ENCODE data around the gene SETDB1. TPM values are rescaled to one million over a fixed set of nuclear protein-coding genes. Genes with fewer than 3 reads are reported as not detected.

The SETDB1 gene
- total and polyA plus RNA-seq, 2 donors: 21.0 to 47.6 TPM

DNA sequence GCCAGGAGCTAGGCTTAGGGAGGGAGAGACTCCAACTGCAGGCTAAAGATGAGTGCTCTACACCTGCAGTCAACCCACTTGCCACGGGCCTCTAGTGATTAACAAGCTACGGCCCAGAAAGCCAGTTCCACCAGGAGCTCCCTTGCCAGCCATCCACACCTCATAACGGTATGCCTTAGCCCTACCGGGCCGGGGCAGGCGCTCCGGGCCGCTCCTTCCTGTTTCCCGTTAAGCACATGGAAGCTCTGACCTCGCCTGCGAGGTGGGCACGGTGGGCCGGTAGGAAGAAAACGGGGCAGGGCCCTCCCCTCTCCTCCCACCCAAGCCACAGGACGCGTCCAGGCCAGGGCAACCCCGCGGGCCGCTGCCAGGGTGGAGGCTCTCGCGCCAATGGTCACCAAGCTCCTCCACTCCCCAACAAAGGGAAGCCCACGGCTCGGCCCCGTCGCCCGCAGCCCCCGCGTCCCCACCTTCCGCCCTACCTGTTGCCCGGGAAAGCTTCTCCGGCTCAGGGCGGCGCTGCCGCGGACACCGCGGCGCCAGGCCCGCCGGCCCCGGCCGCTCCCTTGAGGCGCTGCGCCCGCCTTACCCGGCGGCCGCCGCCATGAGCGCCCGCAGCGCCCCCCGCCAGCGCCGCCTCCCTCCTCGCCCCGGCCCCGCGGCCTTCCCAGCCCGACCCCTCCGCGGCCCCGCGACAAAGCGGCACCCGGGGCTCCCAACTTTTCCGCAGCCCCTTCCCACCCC lies 47.8 kb downstream of the SETDB1 start:
- H3K4me1 ChIP-seq (ENCODE audit: insufficient read depth): peaks cover 4% of the 10 kb centered on the region
- peak overlapping the region; percentile 90 for H3K27ac ChIP-seq (ENCODE audit: low read depth)
- WGBS: under 1% methylated on average over 66 of the region's 67 CpGs
- peak overlapping the region; percentile 89 for H3K4me3 ChIP-seq (ENCODE audit: low read depth, low read length)
- H3K36me3 ChIP-seq (ENCODE audit: insufficient read depth): no peaks in the 10 kb centered on the region
- no peak for DNase-seq (ENCODE audit: extremely low spot score)

DNA sequence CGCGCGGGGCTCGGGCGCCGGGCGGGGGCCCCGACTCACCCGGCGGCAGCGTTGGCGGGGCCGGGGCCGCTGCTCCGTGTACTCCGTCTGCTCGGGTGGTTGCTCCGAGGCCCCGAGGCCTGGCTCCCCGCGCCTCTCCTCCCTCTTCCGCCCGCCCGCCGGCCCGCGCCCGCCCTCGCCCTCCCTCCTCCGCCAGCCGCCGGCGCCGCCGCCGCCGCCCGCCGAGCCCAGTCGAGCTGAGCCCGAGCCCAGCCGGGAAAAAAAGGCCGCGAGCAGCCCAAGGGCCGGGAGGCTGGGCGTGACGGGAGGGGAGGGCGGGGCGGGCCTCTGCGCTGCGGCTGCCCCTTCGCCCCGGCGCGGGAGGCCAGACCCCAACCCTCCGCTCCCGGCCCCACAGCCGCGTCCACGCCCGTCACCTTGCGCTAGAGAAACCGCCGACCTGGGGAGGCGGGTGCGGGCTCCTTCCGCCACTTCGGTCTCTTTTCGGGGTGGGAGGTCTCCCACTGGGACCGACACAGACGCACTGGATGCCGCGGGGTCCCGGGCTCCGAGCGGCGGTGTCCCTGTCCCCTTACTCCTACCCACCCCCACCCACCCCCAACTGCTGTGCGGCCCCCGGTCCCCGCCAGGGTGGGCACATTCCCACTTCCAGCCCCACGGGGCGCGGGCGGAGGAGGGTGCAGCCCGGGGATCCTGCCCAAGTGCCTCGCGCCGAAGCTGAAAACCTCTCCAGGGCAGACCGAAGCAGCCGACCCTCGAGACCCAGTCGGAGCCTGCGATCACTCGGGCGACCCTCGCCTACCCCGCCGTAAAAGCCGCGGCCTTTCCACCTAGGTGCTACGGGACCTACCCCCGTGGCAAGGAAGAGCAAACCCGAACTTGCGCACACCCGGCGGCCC lies 48.7 kb downstream of the SETDB1 start, which contains the start of gene CERS2:
TSS of gene CERS2 (minus strand) at position 256 of the 899 bp plus-strand sequence. CDS start 5,745 bp downstream, outside the sequence.
- H3K4me1 ChIP-seq (ENCODE audit: insufficient read depth): peaks cover 4% of the 10 kb centered on the region
- peak; percentile 43 for DNase-seq (ENCODE audit: extremely low spot score)
- H3K36me3 ChIP-seq (ENCODE audit: insufficient read depth): no peaks in the 10 kb centered on the region
- 4% methylated on average over 106 of the region's 106 CpGs for WGBS
- H3K4me3 ChIP-seq (ENCODE audit: low read depth, low read length): peak within 1 kb of the TSS; percentile 89
- peak within 1 kb of the TSS; percentile 90 for H3K27ac ChIP-seq (ENCODE audit: low read depth)

DNA sequence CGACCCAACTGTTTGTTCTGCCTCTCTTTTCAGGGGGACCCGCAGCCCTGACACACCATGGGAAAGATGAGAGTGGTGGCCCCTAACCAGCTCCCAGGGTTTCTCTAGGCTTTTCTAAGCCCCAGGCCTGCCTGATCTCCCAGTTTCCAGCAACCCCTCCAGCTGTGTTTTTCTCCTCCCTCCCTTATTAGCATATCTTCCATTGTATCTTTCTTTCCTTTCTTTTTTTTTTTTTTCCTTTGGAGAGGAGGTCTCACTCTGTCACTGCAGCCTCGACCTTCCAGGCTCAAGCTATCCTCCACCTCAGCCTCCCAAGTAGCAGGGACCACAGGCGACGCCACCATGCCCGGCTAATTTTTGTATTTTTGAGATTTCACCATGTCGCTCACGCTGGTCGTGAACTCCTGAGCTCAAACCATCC lies 50.2 kb downstream of the SETDB1 start:
- DNase-seq (ENCODE audit: extremely low spot score): no peak
- Histone ChIP-seq H3K36me3 (ENCODE audit: insufficient read depth) (no peaks in the 10 kb centered on the region), H3K27ac (ENCODE audit: low read depth) (no peak overlapping the region), H3K4me1 (ENCODE audit: insufficient read depth) (peaks cover 4% of the 10 kb centered on the region), H3K4me3 (ENCODE audit: low read depth, low read length) (no peak overlapping the region)
- WGBS: 93% methylated on average over 9 of the region's 9 CpGs

DNA sequence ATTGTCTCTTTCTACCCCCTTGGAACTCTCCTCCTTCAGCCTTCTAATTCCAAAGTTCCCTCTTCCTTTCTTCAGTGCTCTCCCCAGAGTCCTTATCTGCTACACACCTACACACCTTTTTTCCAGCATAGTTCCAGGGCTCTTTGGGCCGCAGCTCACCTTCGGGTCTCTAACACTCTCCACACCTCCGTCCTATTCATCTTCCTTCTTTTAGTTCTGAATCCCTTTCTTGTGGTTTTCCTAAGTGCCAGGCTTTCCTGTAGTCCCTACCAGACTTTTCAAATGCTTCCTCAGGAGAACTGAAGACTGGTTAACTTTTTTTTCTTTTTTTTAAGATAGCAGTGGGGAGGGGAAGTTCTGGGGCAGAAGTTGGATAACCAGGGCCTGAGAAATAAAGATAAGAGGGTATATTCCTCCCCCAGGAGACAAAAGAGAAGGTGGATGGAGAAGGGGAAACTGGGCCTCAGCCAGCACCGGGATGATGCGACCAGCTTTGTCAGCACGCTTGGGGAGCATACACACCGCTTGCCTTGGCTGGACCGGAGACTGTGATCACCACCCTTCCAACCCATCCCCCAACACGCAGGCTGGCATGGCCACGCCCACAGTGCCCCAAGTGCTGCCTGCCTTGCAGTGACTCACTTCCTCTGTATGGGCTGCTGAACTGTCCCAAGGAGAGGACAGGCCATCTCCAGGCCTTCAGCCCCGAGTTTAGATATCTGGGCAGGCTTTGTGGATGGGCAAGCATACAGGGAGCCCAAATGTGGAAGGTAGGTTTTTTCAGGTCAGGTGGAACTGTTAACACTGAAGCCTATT lies 50.9 kb downstream of the SETDB1 start:
- 67% methylated on average over 11 of the region's 11 CpGs for WGBS
- Histone ChIP-seq H3K4me1 (ENCODE audit: insufficient read depth) (peaks cover 4% of the 10 kb centered on the region), H3K27ac (ENCODE audit: low read depth) (no peak overlapping the region), H3K36me3 (ENCODE audit: insufficient read depth) (no peaks in the 10 kb centered on the region), H3K4me3 (ENCODE audit: low read depth, low read length) (no peak overlapping the region)
- DNase-seq (ENCODE audit: extremely low spot score): no peak

DNA sequence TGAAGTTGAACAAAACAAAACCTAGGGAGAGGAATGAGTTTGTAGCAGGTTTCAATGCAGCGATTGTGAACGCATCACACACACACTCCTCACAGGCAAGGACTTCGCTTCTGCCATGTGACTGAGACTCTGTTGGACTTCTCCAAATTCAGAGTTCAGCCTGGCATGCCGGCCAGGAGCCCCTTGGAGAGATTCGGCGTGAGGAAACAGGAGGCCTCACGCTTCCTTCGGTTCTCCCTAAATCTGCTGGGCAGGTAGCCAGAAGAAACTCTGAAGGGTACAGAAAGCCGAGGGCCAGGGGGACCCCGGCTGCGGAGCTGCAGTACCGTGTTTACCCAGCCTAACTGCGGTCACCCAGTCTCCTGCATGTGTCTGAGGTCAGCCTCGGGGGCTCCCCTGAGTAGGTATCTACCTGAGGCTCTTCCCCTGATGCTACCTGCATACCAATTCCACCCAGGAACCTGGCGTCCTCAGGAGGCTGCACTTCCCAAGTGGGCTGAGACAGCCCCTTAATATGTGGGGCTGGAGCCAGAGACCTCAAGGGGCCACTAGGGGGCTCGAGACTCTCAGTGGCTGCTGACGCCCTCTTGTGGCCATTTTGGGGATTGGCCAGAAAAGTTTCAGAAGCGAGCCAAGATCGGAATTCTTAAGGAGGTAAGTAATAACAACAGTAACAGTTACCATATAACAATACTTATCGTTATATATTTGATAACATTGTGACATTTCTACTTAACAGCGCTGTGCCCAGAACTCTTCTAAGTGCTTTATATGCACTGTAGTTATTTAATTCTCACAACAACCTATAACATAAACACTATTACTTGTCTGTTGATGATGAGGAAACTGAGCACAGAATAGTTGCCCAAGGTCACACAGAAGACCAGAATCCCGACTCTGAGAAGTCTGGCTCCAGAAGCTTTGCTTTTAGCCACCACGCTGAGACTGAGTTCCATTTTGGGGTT lies 53.2 kb downstream of the SETDB1 start:
- H3K4me1 ChIP-seq (ENCODE audit: insufficient read depth): no peaks in the 10 kb centered on the region
- H3K4me3 ChIP-seq (ENCODE audit: low read depth, low read length): no peak overlapping the region
- peak; percentile 90 for DNase-seq (ENCODE audit: extremely low spot score)
- H3K27ac ChIP-seq (ENCODE audit: low read depth): no peak overlapping the region
- no peaks in the 10 kb centered on the region for H3K36me3 ChIP-seq (ENCODE audit: insufficient read depth)
- 15% methylated on average over 23 of the region's 23 CpGs for WGBS

DNA sequence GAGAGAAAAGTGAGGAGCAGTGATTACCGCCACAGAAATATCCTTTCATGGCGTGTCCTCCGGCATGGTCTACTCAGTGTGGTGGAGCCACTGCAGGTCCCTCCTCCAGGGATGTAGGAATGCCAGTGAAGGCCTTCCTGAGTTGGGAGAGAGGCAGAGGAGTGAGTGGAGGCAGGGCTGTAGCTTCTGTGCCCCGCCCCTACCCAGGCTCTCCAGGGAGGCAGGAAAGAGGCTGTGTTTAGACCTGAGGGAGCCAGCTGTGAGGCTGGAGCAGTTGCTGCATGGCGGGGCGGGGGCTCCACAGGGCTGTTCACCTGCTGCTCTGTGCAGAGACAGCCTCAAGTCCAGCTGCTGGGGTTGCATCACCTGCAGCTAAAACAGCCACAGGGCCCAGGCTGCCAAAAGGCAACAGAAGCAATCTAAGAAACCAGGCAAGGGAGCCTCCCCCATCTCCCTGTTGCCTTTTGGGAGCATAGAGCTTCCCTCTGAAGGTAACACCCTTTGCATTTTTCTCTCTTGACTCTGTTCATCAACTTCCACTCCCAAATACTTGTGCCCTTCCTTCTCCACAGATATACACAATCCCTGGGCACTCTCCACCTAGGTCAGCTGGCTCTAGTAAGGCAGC lies 55.1 kb downstream of the SETDB1 start:
- WGBS: 77% methylated on average over 6 of the region's 6 CpGs
- Histone ChIP-seq H3K27ac (ENCODE audit: low read depth) (no peak overlapping the region), H3K4me1 (ENCODE audit: insufficient read depth) (no peaks in the 10 kb centered on the region), H3K4me3 (ENCODE audit: low read depth, low read length) (no peak overlapping the region), H3K36me3 (ENCODE audit: insufficient read depth) (no peaks in the 10 kb centered on the region)
- DNase-seq (ENCODE audit: extremely low spot score): no peak

DNA sequence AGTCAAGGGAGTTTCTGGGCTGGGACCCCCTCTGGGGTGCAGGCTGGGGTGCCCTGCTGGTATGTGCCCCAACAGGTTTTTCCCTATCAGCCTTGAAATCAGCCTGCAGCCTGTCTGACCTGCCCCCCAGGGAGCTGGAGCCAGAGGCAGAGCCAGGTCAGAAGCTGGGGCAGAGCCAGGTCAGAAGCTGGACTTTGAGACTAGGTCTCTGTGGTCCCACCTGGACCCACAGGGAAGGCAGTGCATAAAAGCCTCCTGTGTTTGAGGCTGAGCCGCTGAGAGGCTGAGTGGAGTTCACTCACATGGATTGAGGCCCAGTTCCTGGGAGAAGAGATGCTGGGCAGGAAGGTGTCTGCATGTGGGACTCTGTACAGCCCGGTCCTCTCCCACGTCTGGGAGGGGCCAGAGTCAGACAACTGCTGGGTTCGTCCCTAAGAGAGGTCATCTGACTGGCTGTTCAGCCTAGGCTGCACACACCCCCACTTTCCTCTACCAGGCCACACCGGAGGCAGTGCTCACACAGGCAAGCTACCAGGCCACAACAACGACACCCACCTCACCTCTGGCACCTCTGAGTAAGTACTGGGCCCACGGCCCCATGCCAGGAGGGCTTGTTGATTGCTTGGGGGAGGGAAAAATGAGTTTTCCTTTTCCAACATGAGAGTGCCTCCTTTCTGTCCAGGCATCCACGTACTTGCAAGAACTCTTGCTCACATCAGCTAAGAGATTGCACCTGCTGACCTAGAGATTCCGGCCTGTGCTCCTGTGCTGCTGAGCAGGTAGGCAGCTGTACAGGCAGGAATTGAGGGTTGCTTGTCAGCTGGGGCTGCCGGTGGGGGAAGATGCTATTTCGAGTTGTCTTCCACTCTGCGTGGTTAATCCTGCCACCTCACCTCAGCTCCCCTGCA lies 55.9 kb downstream of the SETDB1 start, which contains the start of gene ANXA9:
TSS of gene ANXA9 (plus strand) at position 488 of the 908 bp plus-strand sequence. CDS start 814 bp downstream, outside the sequence.
- Histone ChIP-seq H3K36me3 (ENCODE audit: insufficient read depth) (no peaks in the 10 kb centered on the region), H3K4me3 (ENCODE audit: low read depth, low read length) (no peak within 1 kb of the TSS), H3K27ac (ENCODE audit: low read depth) (no peak within 1 kb of the TSS), H3K4me1 (ENCODE audit: insufficient read depth) (no peaks in the 10 kb centered on the region)
- WGBS: 73% methylated on average over 12 of the region's 12 CpGs
- no peak for DNase-seq (ENCODE audit: extremely low spot score)

DNA sequence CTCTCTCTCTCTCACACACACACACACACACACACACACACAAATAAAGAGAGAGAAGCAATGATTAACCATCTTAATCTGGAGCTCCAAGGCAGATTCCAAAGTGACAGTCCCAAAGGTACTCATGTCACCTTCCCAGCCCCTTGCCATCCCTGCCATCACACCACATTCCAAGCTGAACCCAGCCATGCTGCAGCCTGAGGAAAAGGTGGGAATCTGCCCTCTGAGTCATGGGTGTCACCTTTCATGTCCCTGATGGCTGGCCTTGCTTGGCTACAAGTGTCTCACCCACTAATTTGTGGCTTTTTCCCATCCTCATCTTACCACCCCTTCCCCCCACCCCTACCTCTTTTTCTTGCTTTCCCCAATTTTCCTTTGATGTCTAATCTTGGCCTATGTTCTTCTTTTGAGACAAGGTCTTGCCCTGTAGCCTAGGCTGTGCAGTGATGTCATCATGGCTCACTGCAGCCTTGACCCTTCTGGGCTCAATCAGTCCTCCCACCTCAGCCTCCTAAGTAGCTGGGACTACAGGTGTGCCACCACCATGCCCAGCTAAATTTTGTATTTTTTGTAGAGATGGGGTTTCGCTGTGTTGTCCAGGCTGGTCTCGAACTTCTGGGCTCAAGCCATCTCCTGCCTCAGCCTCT lies 59.1 kb downstream of the SETDB1 start:
- DNase-seq (ENCODE audit: extremely low spot score): no peak
- no peak overlapping the region for H3K27ac ChIP-seq (ENCODE audit: low read depth)
- WGBS: 92% methylated on average over 2 of the region's 2 CpGs
- no peaks in the 10 kb centered on the region for H3K36me3 ChIP-seq (ENCODE audit: insufficient read depth)
- H3K4me1 ChIP-seq (ENCODE audit: insufficient read depth): no peaks in the 10 kb centered on the region
- no peak overlapping the region for H3K4me3 ChIP-seq (ENCODE audit: low read depth, low read length)

DNA sequence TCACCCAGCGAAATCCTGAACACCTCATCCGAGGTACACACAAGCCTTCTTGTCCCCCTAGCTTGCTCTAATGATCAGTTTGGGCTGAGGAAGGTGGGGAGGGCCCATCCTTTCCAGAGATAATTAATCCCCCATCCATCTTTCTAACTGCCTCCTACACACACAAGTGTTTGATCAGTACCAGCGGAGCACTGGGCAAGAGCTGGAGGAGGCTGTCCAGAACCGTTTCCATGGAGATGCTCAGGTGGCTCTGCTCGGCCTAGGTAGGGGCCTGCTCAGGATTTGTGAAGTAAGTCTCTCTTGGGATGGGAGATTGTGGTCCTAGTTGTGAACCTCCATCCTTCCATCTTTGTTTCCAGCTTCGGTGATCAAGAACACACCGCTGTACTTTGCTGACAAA lies 61.8 kb downstream of the SETDB1 start:
- Histone ChIP-seq H3K36me3 (ENCODE audit: insufficient read depth) (no peaks in the 10 kb centered on the region), H3K4me1 (ENCODE audit: insufficient read depth) (no peaks in the 10 kb centered on the region), H3K4me3 (ENCODE audit: low read depth, low read length) (no peak overlapping the region), H3K27ac (ENCODE audit: low read depth) (no peak overlapping the region)
- WGBS: 87% methylated on average over 7 of the region's 7 CpGs
- DNase-seq (ENCODE audit: extremely low spot score): no peak

DNA sequence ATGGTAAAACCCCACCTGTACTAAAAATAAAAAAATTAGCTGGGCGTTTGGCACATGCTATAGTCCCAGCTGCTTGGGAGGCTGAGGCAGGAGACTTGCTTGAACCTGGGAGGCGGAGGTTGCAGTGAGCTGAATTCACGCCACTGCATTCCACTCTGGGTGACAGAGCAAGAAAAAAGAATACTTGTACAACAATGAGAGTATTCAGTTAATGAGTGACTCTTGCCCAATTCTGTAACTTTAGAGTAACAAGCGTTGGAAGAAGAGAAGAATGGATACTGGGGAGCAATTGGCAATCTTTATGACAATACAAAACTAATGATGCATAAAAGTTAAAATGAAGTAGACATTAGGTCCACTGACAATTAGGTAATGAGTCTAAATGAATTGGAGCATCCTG lies 66.5 kb downstream of the SETDB1 start:
- WGBS: 72% methylated on average over 4 of the region's 4 CpGs
- Histone ChIP-seq H3K4me3 (ENCODE audit: low read depth, low read length) (no peak overlapping the region), H3K4me1 (ENCODE audit: insufficient read depth) (no peaks in the 10 kb centered on the region), H3K36me3 (ENCODE audit: insufficient read depth) (peaks cover 2% of the 10 kb centered on the region), H3K27ac (ENCODE audit: low read depth) (no peak overlapping the region)
- DNase-seq (ENCODE audit: extremely low spot score): no peak

DNA sequence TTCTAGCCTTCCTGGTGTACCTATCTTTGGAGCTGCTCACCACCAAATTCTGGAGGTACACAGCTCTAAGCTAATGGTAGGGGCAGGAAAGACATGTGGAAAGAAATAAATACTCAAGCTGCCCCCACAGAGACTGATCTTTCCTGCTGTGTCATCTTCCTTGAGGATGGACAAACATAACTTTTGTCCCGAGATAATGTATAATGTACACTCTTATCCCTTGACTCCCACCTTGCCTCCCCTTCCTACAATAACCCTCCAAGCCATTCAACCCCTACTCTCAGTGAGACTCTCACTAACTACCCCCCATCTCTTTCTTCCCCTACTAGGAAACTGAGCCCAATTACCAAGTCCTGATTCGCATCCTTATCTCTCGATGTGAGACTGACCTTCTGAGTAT lies 68.1 kb downstream of the SETDB1 start:
- no peak overlapping the region for H3K4me3 ChIP-seq (ENCODE audit: low read depth, low read length)
- H3K36me3 ChIP-seq (ENCODE audit: insufficient read depth): peaks cover 6% of the 10 kb centered on the region
- no peak for DNase-seq (ENCODE audit: extremely low spot score)
- 85% methylated on average over 3 of the region's 3 CpGs for WGBS
- no peak overlapping the region for H3K27ac ChIP-seq (ENCODE audit: low read depth)
- no peaks in the 10 kb centered on the region for H3K4me1 ChIP-seq (ENCODE audit: insufficient read depth)
